CD4-positive, alpha-beta T cell treated with Interleukin-17A for 1 hour (primary cell): ENCODE data around the gene INPP5D.
"Not testable (repeated sequence)": the region's sequence is repeated elsewhere in the genome, so short reads cannot be mapped to it uniquely, and the experiment has no call there.

Experiments used
- DNase-seq: peaks from one replicate; pipeline ENCODE4 v3.0.0-alpha.2; 2020

The INPP5D gene

DNA sequence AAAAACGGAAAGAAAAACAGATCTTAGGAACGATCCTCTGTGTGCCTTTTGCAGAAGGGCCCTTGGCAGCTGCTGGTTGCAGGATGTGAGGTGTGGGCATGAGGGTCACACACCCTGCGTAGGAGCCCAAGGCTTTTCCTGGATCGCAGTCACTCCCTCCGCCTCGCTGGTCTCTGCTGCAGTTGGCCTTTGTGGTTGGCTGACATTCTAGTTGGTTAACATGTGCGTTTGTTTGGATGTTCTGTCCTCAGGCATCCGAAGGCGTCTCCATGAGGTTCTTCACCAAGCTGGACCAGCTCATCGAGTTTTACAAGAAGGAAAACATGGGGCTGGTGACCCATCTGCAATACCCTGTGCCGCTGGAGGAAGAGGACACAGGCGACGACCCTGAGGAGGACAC lies 61.7 kb downstream of the INPP5D start:
- DNase-seq: no peak

DNA sequence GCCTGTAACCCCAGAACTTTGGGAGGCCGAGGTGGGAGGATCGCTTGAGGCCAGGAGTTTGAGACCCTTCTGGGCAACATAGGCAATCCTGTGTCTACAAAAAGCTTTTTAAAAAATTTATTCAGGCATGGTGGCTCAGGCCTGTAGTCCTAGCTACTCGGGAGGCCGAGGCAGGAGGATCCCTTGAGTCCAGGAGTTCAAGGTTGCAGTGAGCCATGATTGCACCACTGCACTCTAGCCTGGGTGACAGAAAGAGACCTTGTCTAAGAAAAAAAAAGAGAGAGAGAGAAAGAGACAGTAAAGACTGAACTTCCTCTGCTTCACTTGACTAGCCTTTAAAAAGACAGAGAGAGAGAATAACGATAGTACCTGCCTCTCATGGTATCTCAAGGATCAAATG lies 62.4 kb downstream of the INPP5D start:
- DNase-seq: no peak

DNA sequence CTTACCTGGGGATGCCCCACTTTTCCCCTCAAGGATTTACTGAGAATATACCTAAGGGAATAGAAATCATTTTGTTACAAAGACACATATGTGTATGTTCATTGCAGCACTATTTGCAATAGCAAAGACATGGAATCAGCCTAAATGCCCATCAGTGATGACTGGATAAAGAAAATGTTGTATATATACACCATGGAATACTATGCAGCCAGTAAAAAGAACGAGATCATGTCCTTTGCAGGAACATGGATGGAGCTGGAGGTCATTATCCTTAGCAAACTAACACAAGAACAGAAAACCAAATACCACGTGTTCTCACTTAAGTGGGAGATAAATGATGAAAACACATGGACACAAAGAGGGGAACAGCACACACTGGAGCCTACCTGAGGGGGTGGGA lies 63.4 kb downstream of the INPP5D start:
- DNase-seq: not testable (repeated sequence)

DNA sequence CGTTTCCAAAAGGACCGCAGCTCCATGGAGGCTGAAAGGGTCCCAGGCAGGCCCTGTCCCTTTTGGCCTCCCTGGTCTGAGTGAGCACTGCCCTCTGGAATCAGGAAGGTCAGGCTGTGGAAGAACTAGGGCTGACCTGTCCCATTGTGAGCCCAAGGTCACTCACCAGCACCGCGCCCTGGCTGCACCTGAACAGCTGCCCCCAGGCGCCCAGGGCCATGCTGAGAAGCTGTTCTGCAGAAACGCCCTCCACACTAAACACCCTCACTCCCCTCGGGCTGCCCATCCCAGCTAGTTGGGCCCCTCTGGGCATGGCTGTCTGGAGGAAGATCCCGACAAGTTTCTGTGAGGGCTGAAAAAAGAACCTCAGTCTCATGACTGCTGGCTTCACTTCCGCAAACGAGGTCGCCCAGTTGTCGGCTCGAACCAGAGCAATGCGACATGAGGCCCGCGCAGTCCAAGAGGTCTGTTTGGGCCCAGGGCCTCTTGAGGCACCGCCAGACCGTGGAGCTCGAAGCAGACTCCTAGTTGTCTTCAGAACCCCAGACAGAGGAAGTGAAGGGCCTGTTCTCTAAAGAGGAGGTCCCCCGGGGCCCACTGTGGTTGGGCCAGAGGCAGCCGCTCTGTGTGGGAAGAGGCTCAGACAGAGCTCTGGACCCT lies 64.4 kb downstream of the INPP5D start:
- DNase-seq: no peak

DNA sequence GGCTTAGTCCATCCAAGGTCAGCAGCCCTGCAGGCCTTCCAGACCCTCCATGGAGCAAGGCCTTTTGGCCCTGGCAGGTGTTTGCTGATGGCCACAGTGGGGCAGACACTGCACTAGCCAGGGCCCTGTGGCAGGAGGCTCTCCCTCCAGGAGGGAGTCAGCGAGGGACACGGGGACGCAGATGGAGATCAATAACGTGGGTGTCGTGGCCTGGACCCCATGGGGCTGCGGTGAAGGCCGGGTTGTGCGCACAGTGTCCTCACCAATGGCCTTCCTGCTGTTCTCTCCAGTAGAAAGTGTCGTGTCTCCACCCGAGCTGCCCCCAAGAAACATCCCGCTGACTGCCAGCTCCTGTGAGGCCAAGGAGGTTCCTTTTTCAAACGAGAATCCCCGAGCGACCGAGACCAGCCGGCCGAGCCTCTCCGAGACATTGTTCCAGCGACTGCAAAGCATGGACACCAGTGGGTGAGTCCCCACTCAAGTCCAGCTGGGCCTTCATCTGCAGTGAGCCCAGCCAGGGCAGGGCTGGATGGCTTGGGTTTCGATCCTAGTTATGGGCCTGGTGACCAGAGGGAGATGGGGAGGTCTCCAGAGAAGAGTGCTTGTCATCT lies 65.4 kb downstream of the INPP5D start:
- DNase-seq: no peak

DNA sequence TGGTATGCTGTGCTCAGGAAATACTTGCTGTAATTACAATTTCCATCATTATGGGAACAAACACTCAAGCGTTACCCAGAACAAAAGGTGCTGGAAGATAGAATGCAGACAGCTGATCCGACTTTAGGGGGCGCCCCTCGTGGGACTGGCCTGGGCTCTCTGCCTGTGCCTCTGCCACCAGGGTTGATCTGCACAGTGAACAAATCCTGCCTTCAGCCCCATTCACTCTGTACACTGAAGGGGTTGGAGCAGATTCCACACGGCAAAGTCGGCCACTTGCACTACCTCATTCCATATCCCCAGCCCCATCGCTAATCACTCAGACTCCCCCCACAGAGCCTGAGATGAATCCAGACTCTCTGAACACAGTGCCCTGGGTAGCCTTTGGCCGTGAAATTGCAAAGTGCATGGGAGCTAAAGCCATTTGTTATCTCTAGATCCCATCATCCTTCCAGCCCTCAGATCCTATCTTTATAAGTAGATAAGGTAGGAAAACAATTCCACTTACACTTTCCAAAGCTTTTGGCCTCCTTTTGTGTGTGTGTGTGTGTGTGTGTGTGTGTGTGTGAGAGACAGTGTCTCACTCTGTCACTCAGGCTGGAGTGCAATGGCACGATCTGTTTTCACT lies 69.3 kb downstream of the INPP5D start:
- DNase-seq: no peak

DNA sequence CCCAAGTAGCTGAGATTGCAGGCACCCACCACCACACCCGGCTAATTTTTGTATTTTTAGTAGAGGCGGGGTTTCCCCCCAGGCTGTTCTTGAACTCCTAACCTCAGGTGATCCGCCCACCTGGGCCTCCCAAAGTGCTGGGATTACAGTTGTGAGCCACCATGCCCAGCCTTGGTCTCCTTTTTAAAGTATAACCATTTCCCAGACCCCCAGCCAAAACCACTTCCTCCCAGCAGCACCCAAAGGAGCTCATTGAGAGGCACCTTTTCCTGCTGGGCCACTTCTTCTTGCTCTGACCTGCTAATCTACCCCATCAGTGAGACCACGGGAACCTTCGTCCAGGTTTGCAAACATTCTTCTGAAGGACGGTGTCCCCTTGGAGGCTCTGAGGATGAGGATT lies 69.9 kb downstream of the INPP5D start:
- DNase-seq: no peak

DNA sequence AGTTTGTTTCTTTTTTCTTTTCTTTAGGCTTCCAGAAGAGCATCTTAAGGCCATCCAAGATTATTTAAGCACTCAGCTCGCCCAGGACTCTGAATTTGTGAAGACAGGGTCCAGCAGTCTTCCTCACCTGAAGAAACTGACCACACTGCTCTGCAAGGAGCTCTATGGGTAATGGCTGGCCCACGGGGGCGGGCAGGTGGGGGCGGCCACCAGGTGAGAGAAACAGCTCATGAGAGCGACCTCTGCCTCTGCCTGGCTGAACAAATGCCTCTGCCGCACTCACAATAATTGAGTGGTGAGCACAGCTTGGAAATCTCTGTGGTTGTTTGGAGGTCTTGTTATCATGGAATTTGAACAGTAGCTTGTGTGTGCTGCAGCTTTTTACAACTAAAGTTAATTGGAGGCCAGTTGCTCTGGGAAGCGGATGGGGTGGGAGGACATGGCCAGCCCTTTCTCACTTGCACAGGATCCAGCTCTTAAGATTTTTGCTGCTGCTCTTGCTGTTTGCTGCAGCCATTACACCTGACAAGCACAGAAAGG lies 70.4 kb downstream of the INPP5D start:
- DNase-seq: no peak

DNA sequence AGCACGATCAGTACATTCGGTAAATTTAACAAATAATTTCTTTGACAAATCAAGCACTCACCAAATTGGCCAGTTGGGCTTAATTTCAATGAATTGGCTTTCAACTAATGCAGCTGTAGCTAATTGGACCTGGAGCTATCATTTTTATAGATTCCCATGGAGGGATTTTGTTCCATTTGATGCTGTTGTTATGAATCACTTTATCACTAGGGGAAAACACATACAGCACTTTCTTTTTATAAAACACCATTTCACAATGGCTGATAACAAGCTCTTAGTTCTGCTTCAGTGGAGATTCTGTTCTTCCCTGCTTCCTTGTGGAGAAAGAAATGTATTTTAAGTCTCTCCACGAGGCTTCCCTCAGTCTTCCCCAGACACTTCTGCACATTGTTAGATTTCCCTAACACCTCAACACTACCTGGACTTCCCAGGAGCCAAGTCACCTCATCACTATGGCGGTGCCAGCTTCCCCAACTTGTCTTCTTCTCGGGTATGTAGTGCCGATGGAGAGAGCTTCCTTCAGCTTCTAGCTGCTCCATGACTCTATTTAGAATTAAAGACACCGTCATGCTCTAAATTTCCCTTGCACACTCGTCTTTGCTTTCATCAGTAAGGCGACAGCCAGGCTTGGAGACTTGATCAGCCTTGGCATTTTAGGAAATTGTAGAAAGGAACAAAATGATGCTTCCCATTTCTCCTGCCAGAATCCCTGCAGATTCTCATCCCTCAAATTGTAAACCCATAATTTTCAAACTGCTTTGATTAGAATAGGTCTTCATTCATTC lies 72.0 kb downstream of the INPP5D start:
- DNase-seq: no peak

DNA sequence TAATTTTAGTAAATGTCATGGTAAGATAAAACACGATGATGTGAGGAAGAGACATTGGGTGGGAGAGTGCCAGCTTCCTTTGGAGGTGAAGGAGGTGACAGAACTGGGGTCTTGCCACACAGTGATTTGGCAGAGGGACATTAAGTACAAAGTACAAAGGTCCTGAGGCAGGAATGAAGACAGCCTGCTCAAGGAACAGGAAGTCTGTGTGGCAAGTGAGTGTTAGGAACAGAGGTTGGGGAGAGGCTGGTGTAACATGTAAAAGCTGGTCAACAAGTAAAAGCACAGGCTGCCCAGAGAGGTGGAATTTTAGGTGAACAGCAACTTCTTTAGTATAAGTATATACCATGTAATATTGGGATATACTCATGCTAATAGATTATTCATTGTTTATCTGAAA lies 73.1 kb downstream of the INPP5D start:
- DNase-seq: no peak

DNA sequence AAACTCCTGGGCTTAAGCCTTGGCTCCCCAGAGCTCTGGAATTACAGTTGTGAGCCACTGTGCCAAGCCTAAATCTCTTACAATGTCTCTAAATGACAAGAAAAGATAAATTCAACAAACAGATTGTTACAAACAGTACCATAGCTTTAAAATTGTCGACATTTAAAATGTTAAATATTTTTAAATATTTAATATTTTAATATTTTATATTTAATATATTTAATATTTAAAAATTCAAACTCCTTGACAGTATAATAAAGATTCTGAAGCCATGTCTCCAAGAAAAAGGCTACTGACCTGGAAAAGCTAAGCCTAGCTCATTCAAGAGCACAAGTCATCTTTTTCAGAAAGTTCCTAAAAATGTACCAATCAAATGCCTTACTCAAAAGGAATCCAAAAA lies 75.3 kb downstream of the INPP5D start:
- no peak for DNase-seq

DNA sequence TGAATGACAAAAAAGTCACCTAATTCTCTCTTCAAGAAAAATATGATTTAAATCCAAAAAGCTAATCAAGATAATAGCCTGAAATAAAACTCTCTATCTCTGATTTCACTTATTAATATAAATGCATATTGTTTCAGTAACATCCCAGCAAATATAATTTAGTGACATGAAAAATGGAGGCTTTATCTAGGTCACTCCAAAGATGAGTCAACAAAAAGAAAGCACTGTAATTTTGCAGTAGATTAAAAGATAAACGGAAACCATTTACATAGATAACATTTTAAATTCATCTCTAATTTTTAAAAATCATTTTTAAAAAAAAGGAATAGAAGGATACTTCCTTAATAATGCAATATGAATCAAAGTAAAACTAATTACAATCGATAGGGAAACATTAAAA lies 76.9 kb downstream of the INPP5D start:
- DNase-seq: no peak

DNA sequence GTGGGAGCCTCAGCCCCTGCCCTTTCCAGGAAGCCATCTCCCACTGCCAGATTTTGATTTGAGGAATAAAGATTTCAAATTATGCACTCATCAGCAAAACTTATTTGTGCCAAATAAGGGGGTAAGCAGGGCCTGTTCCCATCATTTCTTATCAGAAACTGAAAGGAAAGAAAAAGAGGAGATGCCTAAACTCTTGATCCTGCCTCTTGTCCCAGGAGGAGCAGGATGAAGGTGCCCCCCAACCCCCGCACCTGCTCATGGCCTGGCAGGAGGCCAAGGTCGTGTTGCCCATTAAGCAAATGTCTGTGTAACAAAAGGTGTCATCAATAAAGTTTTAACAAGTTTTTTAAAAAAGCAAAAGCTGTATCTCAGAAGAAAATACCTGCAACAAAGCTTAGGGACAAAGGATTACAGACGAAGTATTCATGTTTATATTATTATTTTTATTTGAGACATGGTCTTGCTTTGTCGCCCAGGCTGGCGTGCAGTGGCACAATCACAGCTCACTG lies 80.0 kb downstream of the INPP5D start:
- DNase-seq: no peak

DNA sequence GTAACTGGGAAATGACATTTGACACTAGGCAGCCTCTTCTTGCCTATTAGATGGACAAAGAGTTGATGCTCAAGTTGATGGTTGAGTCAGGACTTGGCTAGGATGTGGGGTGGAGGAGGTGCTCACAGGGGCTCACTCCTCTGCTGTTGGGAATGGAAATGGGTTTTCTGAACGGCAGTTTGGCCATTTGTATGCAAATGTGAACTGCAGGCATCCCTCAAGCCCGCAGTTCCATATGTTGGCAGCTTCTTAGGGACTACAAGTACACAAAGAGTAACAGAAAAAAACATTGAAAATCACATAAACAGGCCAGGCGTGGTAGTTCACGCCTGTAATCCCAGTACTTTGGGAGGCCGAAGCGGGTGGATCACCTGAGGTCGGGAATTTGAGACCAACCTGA lies 80.8 kb downstream of the INPP5D start:
- DNase-seq: no peak

DNA sequence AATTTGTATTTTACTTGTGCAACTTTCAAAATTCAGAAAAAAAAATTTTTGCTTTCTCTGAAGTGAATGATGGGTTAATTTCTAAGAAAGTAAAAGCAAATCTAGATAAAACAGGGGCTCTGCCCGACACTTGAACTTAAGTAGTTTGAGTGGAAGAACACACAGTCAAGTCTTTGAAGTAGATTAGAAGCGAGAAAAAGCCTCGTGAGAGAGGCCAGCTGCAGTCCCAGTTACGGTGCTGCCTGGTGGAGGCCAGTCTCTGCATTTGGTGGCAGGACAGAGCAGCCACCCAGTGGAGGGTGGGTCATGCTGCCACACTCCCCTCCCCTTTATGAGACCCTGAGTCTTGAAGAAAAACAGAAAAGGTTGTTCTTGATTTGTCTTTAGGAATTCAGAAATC lies 81.8 kb downstream of the INPP5D start:
- DNase-seq: no peak

DNA sequence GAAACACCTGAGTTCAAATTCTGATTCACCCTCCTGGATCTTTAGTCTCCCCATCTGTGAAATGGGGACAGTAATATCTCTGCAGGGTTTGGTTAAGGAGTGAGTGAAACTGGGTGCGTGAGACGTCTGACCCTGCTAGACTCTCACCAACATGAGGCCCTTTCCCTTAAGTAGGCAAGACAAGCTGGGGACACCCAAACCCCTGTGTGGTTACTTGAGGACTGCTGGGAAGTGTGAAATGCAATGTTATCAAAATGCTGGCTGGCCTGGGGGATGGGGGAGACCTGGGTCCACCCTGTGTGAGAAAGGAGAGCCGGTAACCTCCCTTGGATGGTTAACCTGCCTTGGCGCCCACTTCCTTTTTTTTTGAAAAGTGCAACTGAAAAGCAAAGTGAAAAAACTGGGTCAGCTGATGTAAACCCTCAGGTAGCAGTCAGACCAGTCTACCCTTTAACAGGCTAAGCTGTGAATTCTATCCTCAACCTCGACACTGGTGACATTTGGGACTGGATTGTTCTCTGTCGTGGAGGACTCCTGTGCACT lies 82.3 kb downstream of the INPP5D start:
- peak; percentile 52 for DNase-seq

DNA sequence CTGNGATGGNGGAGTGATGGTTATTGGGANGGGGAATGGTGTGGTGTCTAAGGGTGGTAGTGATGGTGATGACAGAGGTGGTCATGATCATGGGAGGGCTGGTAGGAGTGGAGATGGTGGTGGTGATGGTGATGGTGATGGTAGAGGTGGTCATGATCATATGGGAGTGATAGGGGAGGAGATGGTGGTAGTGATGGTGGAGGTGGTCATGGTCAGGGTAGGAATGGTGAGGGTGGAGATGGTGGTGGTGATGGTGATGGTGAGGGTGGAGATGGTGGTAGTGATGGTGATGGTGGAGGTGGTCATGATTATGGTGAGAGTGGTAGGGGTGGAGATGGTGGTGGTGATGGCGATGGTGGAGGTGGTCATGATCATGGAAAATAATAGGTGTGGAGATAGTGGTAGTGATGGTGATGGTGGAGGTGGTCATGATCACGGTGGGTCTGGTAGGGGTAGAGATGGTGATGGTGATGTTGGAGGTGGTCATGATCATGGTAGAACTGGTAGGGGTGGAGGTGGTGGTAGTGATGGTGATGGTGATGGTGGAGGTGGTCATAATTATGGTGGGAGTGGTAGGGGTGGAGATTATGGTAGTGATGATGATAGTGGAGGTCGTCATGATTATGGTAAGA lies 83.7 kb downstream of the INPP5D start:
- no peak for DNase-seq

DNA sequence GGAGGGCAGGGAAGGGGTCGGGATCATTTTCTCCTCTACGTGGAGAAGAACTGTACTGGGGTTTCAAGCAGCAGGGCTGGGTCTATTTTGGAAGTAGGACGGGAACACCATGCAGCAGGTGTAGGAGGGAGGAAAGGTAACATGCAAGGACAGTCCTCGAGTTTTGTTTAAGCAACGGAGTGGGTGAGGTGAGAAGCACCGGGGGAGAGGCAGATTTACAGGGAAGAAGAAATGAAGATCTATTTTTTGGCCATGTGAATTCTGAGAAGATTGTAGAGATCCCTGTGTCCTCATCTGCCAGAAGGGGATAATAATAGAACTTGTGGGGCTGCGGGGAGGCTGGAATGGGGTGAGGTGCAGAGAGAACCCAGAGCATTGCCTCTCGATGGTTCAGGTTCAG lies 85.6 kb downstream of the INPP5D start:
- DNase-seq: no peak

DNA sequence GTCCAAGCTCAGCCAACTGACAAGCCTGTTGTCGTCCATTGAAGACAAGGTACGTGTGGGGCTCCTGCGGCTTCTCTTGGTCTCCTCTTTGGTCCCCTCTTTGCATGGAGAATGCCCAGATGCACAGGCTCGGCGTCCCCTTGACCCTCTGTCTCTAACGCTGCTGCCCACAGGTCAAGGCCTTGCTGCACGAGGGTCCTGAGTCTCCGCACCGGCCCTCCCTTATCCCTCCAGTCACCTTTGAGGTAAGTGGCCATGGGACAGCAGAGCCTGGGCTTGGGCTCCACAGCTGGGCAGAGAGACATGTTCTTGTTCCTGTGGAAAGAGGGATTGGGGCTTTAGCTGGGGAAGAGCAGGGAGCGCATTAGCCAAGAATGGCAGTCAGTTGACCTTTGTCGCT lies 86.1 kb downstream of the INPP5D start:
- no peak for DNase-seq

DNA sequence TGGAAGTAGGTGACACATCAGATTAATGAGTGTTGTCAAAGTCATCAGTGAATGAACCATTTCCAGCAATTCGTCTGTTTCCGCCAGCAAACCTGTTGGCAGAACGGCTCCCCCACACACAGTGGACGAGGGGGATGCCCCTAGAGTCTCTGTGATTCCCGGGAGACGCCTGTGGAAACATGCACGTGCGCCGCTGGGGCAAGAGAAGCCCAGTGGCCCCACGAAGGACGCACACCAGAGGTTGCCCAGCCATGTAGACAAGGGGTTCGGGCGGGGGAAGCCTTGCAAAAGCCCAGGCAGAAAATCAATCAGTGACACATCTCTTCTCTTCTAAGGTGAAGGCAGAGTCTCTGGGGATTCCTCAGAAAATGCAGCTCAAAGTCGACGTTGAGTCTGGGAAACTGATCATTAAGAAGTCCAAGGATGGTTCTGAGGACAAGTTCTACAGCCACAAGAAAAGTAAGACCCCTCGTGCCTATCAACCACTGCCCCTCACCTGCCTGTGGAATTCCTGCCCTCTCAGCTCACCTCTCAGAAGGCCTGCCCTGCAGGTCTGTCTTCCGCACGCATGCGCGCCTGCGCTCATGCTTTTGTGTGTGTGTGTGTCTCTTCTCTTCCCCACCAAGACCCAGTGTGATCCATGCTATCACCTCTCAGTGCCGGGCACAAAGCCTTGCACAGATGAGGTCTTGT lies 87.1 kb downstream of the INPP5D start:
- DNase-seq: no peak

DNA sequence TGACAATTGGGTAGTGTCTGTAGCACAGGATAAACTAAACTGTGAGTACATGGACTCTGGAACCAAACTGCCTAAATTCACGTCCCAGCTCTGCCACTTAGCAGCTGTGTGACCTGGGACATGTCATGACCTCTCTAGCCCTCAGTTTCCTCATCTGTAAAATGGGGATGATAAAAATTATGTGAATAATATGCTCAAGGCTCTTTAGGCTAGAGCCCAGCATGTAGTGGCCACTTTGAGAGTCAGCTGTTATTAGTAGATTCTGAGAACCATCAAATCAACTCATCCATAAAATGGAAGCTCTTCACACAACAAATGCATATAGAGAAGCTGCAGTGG lies 87.7 kb downstream of the INPP5D start:
- DNase-seq: no peak

DNA sequence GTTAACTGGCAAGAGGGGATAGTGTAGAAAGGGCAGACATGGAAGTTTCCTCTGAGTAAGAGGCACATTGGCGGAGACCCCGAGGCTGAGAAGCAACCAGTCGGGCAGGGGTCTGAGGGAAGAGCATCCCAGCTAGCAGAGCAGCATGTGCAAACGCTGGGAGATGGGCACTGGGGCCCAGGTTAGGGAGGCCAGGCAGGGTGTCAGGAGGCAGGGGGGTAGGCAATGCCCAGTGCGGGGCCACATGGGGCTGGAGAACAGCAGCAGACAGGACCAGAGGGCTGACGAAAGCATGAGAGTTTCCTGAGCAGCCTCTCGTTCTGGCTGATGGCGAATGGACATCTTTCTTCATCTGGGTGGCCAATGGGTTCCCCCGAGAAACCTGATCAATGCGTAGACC lies 88.2 kb downstream of the INPP5D start:
- no peak for DNase-seq
